ENCODE results near the gene MED1. TPM values are rescaled to one million over a fixed set of nuclear protein-coding genes. Genes with fewer than 3 reads are reported as not detected.

Gene MED1, protein sequence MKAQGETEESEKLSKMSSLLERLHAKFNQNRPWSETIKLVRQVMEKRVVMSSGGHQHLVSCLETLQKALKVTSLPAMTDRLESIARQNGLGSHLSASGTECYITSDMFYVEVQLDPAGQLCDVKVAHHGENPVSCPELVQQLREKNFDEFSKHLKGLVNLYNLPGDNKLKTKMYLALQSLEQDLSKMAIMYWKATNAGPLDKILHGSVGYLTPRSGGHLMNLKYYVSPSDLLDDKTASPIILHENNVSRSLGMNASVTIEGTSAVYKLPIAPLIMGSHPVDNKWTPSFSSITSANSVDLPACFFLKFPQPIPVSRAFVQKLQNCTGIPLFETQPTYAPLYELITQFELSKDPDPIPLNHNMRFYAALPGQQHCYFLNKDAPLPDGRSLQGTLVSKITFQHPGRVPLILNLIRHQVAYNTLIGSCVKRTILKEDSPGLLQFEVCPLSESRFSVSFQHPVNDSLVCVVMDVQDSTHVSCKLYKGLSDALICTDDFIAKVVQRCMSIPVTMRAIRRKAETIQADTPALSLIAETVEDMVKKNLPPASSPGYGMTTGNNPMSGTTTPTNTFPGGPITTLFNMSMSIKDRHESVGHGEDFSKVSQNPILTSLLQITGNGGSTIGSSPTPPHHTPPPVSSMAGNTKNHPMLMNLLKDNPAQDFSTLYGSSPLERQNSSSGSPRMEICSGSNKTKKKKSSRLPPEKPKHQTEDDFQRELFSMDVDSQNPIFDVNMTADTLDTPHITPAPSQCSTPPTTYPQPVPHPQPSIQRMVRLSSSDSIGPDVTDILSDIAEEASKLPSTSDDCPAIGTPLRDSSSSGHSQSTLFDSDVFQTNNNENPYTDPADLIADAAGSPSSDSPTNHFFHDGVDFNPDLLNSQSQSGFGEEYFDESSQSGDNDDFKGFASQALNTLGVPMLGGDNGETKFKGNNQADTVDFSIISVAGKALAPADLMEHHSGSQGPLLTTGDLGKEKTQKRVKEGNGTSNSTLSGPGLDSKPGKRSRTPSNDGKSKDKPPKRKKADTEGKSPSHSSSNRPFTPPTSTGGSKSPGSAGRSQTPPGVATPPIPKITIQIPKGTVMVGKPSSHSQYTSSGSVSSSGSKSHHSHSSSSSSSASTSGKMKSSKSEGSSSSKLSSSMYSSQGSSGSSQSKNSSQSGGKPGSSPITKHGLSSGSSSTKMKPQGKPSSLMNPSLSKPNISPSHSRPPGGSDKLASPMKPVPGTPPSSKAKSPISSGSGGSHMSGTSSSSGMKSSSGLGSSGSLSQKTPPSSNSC (N-terminal part only)
- 18.7 and 30.3 TPM in 2 replicates for total RNA-seq

GRCh38 chr17:39450847-39451581 lies at the start of gene MED1:
Gene MED1 (minus strand): TSS chr17:39451263. CDS start chr17:39451062, 201 bp downstream.

GRCh38 chr17:39461113-39461925 lies 10.3 kb upstream of the MED1 start, which contains the start of gene CDK12:
Gene CDK12 (plus strand): TSS chr17:39461486. CDS start chr17:39462072, 586 bp downstream.

DNA sequence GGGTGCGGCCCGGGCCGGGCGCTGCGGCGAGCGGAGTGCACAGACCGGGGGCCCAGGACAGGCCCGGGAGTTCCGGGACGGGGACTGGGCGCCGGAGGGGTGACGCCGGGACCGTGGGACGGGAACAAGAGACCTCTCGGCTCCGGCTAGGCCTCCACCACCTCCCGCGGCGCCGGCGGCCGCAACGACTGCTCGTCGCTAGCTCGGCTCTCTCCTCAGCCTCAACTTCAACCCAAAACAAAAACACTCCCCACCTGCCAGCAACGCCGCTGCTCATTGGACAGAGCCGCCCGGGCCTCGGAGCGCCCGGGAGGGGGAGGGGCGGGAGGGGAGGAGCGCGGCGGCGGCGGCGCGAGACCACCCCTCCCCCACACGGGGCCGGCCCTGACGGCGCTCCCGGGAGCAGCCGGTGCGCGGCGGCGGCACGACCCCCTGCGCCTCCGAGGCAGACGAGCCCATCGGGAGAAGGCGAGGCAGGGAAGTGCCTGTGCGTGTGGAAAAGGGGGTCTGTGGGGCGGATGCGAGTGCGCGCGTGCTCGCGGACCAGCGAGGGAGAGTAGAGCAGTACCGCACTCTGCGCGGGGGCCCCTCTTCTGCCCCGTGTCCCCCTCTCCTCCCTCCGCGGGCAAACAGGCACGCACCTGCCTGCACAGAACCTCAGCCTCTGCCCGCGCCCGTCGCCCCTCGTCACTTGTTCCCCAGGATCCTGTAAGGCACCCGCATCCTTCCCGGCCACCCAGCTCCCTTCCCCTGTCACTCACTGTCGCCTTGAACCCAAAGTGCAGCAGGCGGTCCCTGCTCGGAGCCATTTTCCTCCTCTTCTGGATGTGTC lies 49.4 kb downstream of the MED1 start, which contains the start of gene FBXL20:
Gene FBXL20, minus strand, starts transcription at position 215 of the 832 bp plus-strand sequence. CDS start 224 bp downstream, outside the sequence.

Other genes starting within 250 kb of the MED1 start
- under 0.01 and 0.20 TPM in 2 replicates for gene STAC2, start 225.3 kb downstream of the MED1 start, total RNA-seq
- gene FBXL20, start 49.6 kb downstream of the MED1 start, total RNA-seq = 8.5 and 10.4 TPM in 2 replicates
- 29.8 and 46.3 TPM in 2 replicates for gene CDK12, start 10.2 kb upstream of the MED1 start, total RNA-seq
- gene NEUROD2, start 156.7 kb upstream of the MED1 start, total RNA-seq = not detected in 2 replicates
- 0.37 TPM in 1 of 2 replicates, not detected in the other for gene PPP1R1B, start 175.7 kb upstream of the MED1 start, total RNA-seq
- 28.2 and 32.0 TPM in 2 replicates for gene STARD3, start 185.9 kb upstream of the MED1 start, total RNA-seq
- gene TCAP, start 214.1 kb upstream of the MED1 start, total RNA-seq = 0.39 TPM in 1 of 2 replicates, not detected in the other
- gene PNMT, start 217.2 kb upstream of the MED1 start, total RNA-seq = 0.37 TPM in 1 of 2 replicates, not detected in the other
- gene PGAP3, start 236.8 kb upstream of the MED1 start, total RNA-seq = 5.9 and 9.9 TPM in 2 replicates
- gene ERBB2, start 248.8 kb upstream of the MED1 start, total RNA-seq = 28.3 and 29.8 TPM in 2 replicates